Endothelial cell of umbilical vein (primary cell): ENCODE measurements around the gene SH3PXD2B. TPM values are rescaled to one million over a fixed set of nuclear protein-coding genes. Genes with fewer than 3 reads are reported as not detected.
"Not testable (repeated sequence)": the region's sequence is repeated elsewhere in the genome, so short reads cannot be mapped to it uniquely, and the experiment has no call there.

Experiments used
- BruUV-seq: library from RNA; stranded (reverse); fragments of 400-500 nt; replicated peaks from 2 replicates; lab custom pipeline; 2021; lab: Mats Ljungman, UMichigan
- CTCF ChIA-PET: fragments of 300-600, 350-600 bp; sonication (Branson Sonifier 250); formaldehyde crosslinking; loops from one replicate; lab custom pipeline; 2021; ENCODE audit warnings: antibody characterized with exemption, inconsistent platforms; lab: Charles Lee
- POLR2A ChIA-PET: fragments of 300-600, 350-600 bp; sonication (Branson Sonifier 250); formaldehyde crosslinking; loops from one replicate; lab custom pipeline; 2021; ENCODE audit warnings: antibody characterized with exemption, inconsistent platforms; lab: Charles Lee
- DNase-seq: peaks from one replicate; pipeline ENCODE4 v3.0.0-alpha.2; 2011; ENCODE audit warnings: low read depth, low spot score
- FAIRE-seq: peaks from 2 replicates; lab custom pipeline; 2011; peaks lifted over from hg19 to GRCh38; lab: Jason Lieb, UNC
- H2AFZ ChIP-seq: 2 replicates; pipeline ENCODE4 v1.6.0; 2012; ENCODE audit warnings: low read depth, low read length, control low read depth, inconsistent platforms
- H3K27ac ChIP-seq: 2 replicates; pipeline ENCODE4 v1.5.1; 2011; ENCODE audit warnings: low read depth, mild to moderate bottlenecking, control low read depth, low read length, moderate library complexity; ENCODE audit not compliant: insufficient read depth
- H3K27me3 ChIP-seq, 2 experiments: 2 replicates each; pipeline versions ENCODE4 v1.6.0 to v1.6.1; 2011; ENCODE audit warnings: low read length in 2 of 2, mixed read lengths in 1 of 2; ENCODE audit not compliant: control insufficient read depth in 2 of 2, insufficient read depth in 2 of 2
- H3K36me3 ChIP-seq, 2 experiments: 2 replicates in 1 of 2; 3 replicates in 1 of 2; pipeline ENCODE4 v1.5.1; 2011; ENCODE audit warnings: low read length in 2 of 2, mild to moderate bottlenecking in 1 of 2, moderate library complexity in 1 of 2; ENCODE audit not compliant: control insufficient read depth in 2 of 2, insufficient read depth in 2 of 2; ENCODE audit errors: extremely low read depth in 1 of 2
- H3K4me1 ChIP-seq: 3 replicates; pipeline ENCODE4 v1.5.1; 2011; ENCODE audit warnings: mild to moderate bottlenecking, low read length; ENCODE audit not compliant: control insufficient read depth, insufficient read depth; ENCODE audit errors: extremely low read depth
- H3K4me2 ChIP-seq: 2 replicates; pipeline ENCODE4 v1.6.1; 2011; ENCODE audit warnings: low read length, control low read depth, mixed read lengths; ENCODE audit not compliant: insufficient read depth
- H3K4me3 ChIP-seq, 3 experiments: fragments of 200-600 bp in 1 of 3; sonication (generic), shearing (Covaris generic) in 1 of 3; replicated peaks in 1 of 3; 2 replicates each; pipeline ENCODE4 v1.5.1; 2011 to 2016; ENCODE audit warnings: control low read depth in 3 of 3, low read length in 3 of 3, mild to moderate bottlenecking in 2 of 3, inconsistent platforms in 1 of 3, low read depth in 1 of 3, moderate library complexity in 1 of 3; ENCODE audit not compliant: insufficient read depth in 1 of 3
- H3K79me2 ChIP-seq: 2 replicates; pipeline ENCODE4 v1.6.0; 2012; ENCODE audit warnings: low read length, inconsistent platforms; ENCODE audit not compliant: control insufficient read depth, insufficient read depth
- H3K9ac ChIP-seq: replicated peaks from 2 replicates; pipeline ENCODE3; 2011; ENCODE audit warnings: low read length, control low read depth; ENCODE audit not compliant: insufficient read depth; ENCODE audit errors: extremely low read depth
- H3K9me1 ChIP-seq: replicated peaks from 3 replicates; pipeline ENCODE4 v1.6.0; 2011; ENCODE audit warnings: mild to moderate bottlenecking, low read length; ENCODE audit not compliant: control insufficient read depth, insufficient read depth; ENCODE audit errors: extremely low read depth
- H3K9me3 ChIP-seq: replicated peaks from 2 replicates; pipeline ENCODE4 v1.5.1; 2012; ENCODE audit warnings: low read length, inconsistent platforms; ENCODE audit not compliant: control insufficient read depth, insufficient read depth
- H4K20me1 ChIP-seq: replicated peaks from 2 replicates; pipeline ENCODE3; 2011; ENCODE audit warnings: mild to moderate bottlenecking, low read length; ENCODE audit not compliant: control insufficient read depth, insufficient read depth; ENCODE audit errors: extremely low read depth
- CTCF ChIP-seq, 2 donors: IDR thresholded peaks; 1 replicate in 1 of 2; 2 replicates in 1 of 2; pipeline ENCODE4 v1.5.1; 2011; ENCODE audit warnings: low read length in 2 of 2, mild to moderate bottlenecking in 2 of 2, moderate library complexity in 2 of 2, control low read depth in 1 of 2, inconsistent platforms in 1 of 2, low read depth in 1 of 2; ENCODE audit not compliant: insufficient read depth in 1 of 2; ENCODE audit errors: extremely low read depth in 1 of 2
- EZH2 ChIP-seq: IDR thresholded peaks from 2 replicates; pipeline ENCODE4 v1.6.1; 2012; ENCODE audit warnings: borderline replicate concordance, low read depth, mild to moderate bottlenecking, moderate library complexity, low read length, inconsistent platforms; ENCODE audit not compliant: severe bottlenecking
- FOS ChIP-seq: IDR thresholded peaks from 2 replicates; pipeline ENCODE4 v1.6.1; 2011; ENCODE audit warnings: mild to moderate bottlenecking, low read length, moderate library complexity, borderline replicate concordance; ENCODE audit not compliant: insufficient read depth
- GATA2 ChIP-seq: IDR thresholded peaks from 2 replicates; pipeline ENCODE4 v1.7.0; 2011; ENCODE audit warnings: low read depth, mild to moderate bottlenecking, moderate library complexity, mixed read lengths, low read length; ENCODE audit not compliant: insufficient read length, insufficient read depth
- JUN ChIP-seq: IDR thresholded peaks from 2 replicates; pipeline ENCODE4 v1.6.1; 2011; ENCODE audit warnings: borderline replicate concordance, low read depth; ENCODE audit not compliant: insufficient read length, insufficient read depth
- MYC ChIP-seq: IDR thresholded peaks from one replicate; pipeline ENCODE4 v1.6.1; 2011; ENCODE audit warnings: mild to moderate bottlenecking, low read depth, low read length
- POLR2A ChIP-seq: IDR thresholded peaks from 2 replicates; pipeline ENCODE4 v1.6.1; 2012; ENCODE audit warnings: low read depth, mild to moderate bottlenecking, control low read depth, low read length
- POLR2AphosphoS5 ChIP-seq: IDR thresholded peaks from 2 replicates; pipeline ENCODE4 v1.6.1; 2012; ENCODE audit warnings: low read depth, mild to moderate bottlenecking, control low read depth, low read length, moderate library complexity; ENCODE audit not compliant: insufficient read depth
- dilution Hi-C: fragments of 300-500 bp; cut with MboI; formaldehyde crosslinking; loops from one replicate; pipeline ENCODE4 v1.15.0; 2019; ENCODE audit warnings: low sequenced_read_pairs; ENCODE audit not compliant: extremely low pct_ligation_motif_present
- intact Hi-C: fragments of 100-400 bp; cut with micrococcal nuclease; formaldehyde crosslinking; loops from one replicate; pipeline ENCODE4 v1.10.0; 2022
- polyA plus RNA-seq, 4 experiments: library from polyadenylated mRNA; depleted of rRNA in 3 of 4; stranded (reverse) in 3 of 4; unstranded in 1 of 4; fragments of >200 nt; gene quantifications; 2 replicates each; pipeline versions ENCODE4 v1.2.1 to v1.2.3, GENCODE V29; 2011 to 2012; ENCODE audit warnings: missing spikeins in 1 of 4
- total RNA-seq: library from RNA; stranded (reverse); gene quantifications from 2 replicates; pipeline ENCODE4 v1.2.3, GENCODE V29; 2021
- TF ChIP-seq, protein P1 (sequence below): IDR thresholded peaks from 2 replicates; pipeline ENCODE4 v1.6.1; 2011; ENCODE audit not compliant: insufficient read depth, insufficient read length

The SH3PXD2B gene
- total and polyA plus RNA-seq, 2 donors (not counting 3 experiments of a cell fraction or from before 2014, with no cell fraction given) = 23.5 to 66.3 TPM

DNA sequence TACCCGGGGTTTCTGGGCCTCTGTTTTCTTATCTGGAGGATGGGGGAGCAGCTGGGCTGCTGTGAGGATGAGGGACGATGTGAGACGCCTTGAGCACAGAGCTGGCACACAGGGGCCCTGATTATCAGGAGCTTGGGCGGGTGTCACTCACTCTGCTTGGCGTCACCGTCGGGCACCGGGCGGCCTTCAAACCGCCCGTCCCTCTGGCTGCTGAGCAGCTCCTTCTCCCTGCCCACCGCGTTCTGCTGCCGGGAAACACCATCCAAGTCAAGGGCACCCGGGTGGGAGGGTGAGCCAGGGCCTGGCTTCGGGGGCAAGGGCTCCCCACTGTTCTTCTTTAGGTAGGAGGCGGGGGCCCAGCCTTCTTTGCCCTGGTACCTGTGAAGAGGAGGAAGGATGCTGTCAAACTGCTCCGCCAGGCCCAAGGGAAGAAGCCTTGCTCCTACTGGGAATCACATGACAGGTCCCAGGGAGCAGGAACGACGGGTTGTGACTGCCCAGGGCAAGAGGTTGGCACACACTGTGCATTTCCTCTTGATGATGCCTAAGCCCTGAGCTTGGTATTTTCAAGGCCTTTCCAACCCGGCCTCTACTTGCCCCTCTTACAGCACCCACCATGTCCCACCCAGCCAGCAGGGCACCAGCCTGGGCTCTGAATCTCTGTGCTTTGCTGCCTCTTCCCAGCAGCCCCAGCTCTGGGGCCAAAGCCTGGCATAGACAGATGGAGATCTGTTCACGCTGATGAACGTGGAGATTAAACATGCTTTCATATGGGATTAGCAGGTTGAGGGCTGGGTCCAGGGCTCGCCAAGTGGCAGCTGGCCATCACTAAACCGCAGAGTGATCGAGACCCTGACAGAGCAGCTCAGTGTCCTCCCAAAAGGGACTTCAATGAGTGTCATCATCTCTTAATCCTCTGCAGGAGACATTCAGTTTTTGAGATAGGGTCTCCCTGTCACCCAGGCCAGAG lies 103.8 kb downstream of the SH3PXD2B start:
- no peak for DNase-seq
- Histone ChIP-seq H3K27me3 (no peaks in the 10 kb centered on the region), H3K4me2 (no peak overlapping the region), H3K27ac (no peak overlapping the region), H2AFZ (no peak overlapping the region), H4K20me1 (no peaks in the 10 kb centered on the region), H3K4me3 (no peak overlapping the region), H3K4me1 (peaks cover 6% of the 10 kb centered on the region), H3K36me3 (peaks cover 17 to 35% of the 10 kb centered on the region in 2 experiments), H3K79me2 (no peaks in the 10 kb centered on the region), H3K9me1 (no peaks in the 10 kb centered on the region), H3K9ac (no peak overlapping the region), H3K9me3 (no peaks in the 10 kb centered on the region)
- ChIA-PET CTCF (interaction anchor here (0.8 to 1.3 kb wide), 2 partner anchors 20 to 102 kb away, joined by 3 to 4 read pairs; no protein-coding TSS in a partner anchor), POLR2A (no interaction called here)
- intact Hi-C loops (no loop called here), dilution Hi-C loops (no loop called here)
- TF ChIP-seq POLR2A (no peak), MYC (no peak), FOS (no peak), CTCF (IDR thresholded peaks at IDR 0.05; ENCODE audit: extremely low read depth in 1 of 2, insufficient read depth in 1 of 2, low read depth in 1 of 2, low read length in 2 of 2) (no peak), JUN (no peak), POLR2AphosphoS5 (no peak), EZH2 (no peak), GATA2 (no peak)
- TF ChIP-seq, protein P1, sequence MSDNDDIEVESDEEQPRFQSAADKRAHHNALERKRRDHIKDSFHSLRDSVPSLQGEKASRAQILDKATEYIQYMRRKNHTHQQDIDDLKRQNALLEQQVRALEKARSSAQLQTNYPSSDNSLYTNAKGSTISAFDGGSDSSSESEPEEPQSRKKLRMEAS = no peak
- no peak for FAIRE-seq
- BruUV-seq = no TSS peak

DNA sequence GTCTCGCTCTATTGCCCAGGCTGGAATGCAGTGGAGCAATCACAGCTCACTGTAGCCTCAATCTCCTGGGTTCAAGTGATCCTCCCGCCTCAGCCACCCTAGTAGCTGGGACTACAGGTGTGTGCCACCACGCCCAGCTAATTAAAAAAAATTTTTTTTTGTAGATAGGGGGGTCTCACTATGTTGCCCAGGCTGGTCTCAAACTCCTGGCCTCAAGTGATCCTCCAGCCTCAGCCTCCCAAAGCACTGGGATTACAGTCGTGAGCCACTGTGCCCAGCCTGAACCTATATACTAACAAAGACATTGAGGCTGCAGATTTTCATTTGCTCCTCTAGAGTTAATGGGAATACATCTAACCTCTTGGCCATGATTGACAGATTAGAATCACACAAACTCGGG lies 105.6 kb downstream of the SH3PXD2B start:
- CTCF ChIA-PET = interaction anchor here (1.3 kb wide), 2 partner anchors 31 to 103 kb away, joined by 3 read pairs; no protein-coding TSS in a partner anchor
- H3K27ac ChIP-seq, dilution Hi-C loops, H3K9me1 ChIP-seq, H2AFZ ChIP-seq, POLR2A ChIA-PET, H3K4me3 ChIP-seq, H3K4me1 ChIP-seq, H3K9ac ChIP-seq, FAIRE-seq, H3K9me3 ChIP-seq, H3K4me2 ChIP-seq, H3K79me2 ChIP-seq, BruUV-seq, H3K27me3 ChIP-seq, DNase-seq, intact Hi-C loops, H4K20me1 ChIP-seq: not testable (repeated sequence)
- H3K36me3 ChIP-seq = peaks cover 12 to 34% of the 10 kb centered on the region in 2 experiments
